Smooth muscle cell (in vitro differentiated cells): Measurements from ENCODE around the gene GNG7. TPM values are rescaled to one million over a fixed set of nuclear protein-coding genes. Genes with fewer than 3 reads are reported as not detected.

Source experiments
- DNase-seq: peaks from one replicate; lab custom pipeline; 2025; ENCODE audit not compliant: unreplicated experiment; lab: John Stamatoyannopoulos, UW
- H2AFZ ChIP-seq: fragments of 200-600 bp; sonication (generic); 2 replicates; pipeline ENCODE4 v1.6.0; 2016; ENCODE audit warnings: antibody characterized with exemption, low read depth, mild to moderate bottlenecking
- H3F3A ChIP-seq: fragments of 200-600 bp; sonication (generic); 2 replicates; pipeline ENCODE4 v1.6.0; 2017; ENCODE audit warnings: antibody characterized with exemption, low read depth
- H3K27ac ChIP-seq: fragments of 200-600 bp; sonication (generic); 2 replicates; pipeline ENCODE4 v1.5.1; 2016; ENCODE audit warnings: low read depth, mild to moderate bottlenecking
- H3K27me3 ChIP-seq: fragments of 200-600 bp; sonication (generic); 2 replicates; pipeline ENCODE4 v1.6.1; 2016; ENCODE audit warnings: low read depth, mild to moderate bottlenecking
- H3K36me3 ChIP-seq: fragments of 200-600 bp; sonication (generic); 2 replicates; pipeline ENCODE4 v1.5.1; 2016; ENCODE audit warnings: low read depth
- H3K4me1 ChIP-seq: fragments of 200-600 bp; sonication (generic); 2 replicates; pipeline ENCODE4 v1.5.1; 2016; ENCODE audit warnings: low read depth
- H3K4me2 ChIP-seq: fragments of 200-600 bp; sonication (generic); 2 replicates; pipeline ENCODE4 v1.6.0; 2016; ENCODE audit warnings: mild to moderate bottlenecking
- H3K4me3 ChIP-seq: fragments of 200-600 bp; sonication (generic); 2 replicates; pipeline ENCODE4 v1.5.1; 2016; ENCODE audit warnings: mild to moderate bottlenecking
- H3K79me2 ChIP-seq: fragments of 200-600 bp; sonication (generic); 2 replicates; pipeline ENCODE4 v1.6.0; 2016; ENCODE audit warnings: low read depth, mild to moderate bottlenecking
- H3K9ac ChIP-seq: fragments of 200-600 bp; sonication (generic); 2 replicates; pipeline ENCODE4 v1.6.0; 2016; ENCODE audit warnings: low read depth
- H3K9me3 ChIP-seq: fragments of 200-600 bp; sonication (generic); replicated peaks from 2 replicates; pipeline ENCODE4 v1.5.1; 2016; ENCODE audit warnings: low read depth
- H4K20me1 ChIP-seq: fragments of 200-600 bp; sonication (generic); 2 replicates; pipeline ENCODE4 v1.6.0; 2016; ENCODE audit warnings: low read depth
- WGBS: methylation state at CpG from one replicate; pipeline ENCODE4 v1.1.7; 2016; ENCODE audit warnings: low lambda C conversion rate; 5-methylcytosine and 5-hydroxymethylcytosine counted together
- polyA plus RNA-seq: library from polyadenylated mRNA; unstranded; fragments of >200 nt; fragmentation: Nextera tagmentation; extraction: Ambion mirVana; gene quantifications from 2 replicates; pipeline ENCODE4 v1.2.1, GENCODE V29; 2016
- total RNA-seq: library from RNA; depleted of rRNA; stranded (reverse); fragments of >200 nt; gene quantifications from 2 replicates; pipeline ENCODE4 v1.2.3, GENCODE V29; 2014
- TF ChIP-seq, protein P1 (sequence below): fragments of 200-600 bp; sonication (generic); IDR thresholded peaks from 2 replicates; pipeline ENCODE4 v1.5.1; 2017; ENCODE audit warnings: borderline replicate concordance, mild to moderate bottlenecking, antibody characterized with exemption; ENCODE audit not compliant: insufficient read depth, poor library complexity, severe bottlenecking

Gene GNG7
- total and polyA plus RNA-seq, 2 experiments from 2014 or later = 1.7 to 2.6 TPM

DNA sequence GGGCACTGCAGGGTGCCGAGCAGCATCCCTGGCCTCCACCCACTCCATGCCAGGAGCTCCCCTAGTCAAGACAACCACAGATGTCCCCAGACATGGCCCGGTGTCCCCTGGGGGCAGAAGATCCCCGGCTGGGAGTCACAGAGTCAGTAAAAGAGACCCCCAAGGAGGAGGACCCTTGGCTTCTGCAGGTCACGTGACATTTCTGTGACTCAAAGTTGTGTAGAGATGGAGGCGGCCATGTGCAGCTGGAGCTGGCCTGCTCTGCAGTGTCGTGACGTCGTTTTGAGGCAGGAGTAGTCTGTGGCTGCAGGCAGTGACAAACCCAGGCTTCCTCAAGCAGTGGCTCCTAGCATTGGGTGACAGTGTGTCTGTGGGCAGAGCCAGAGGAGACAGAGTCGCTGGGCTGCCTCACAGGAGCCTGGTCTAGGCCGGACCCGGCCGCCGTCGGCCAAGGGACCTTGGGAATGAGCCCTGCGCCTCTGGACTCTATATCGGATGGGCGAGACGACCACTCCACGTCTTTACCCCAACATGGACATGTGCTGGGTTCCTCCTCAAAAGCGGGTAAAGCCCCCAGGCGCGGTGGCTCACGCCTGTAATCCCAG is 26.4 kb upstream of the GNG7 start:
- TF ChIP-seq, protein P1, sequence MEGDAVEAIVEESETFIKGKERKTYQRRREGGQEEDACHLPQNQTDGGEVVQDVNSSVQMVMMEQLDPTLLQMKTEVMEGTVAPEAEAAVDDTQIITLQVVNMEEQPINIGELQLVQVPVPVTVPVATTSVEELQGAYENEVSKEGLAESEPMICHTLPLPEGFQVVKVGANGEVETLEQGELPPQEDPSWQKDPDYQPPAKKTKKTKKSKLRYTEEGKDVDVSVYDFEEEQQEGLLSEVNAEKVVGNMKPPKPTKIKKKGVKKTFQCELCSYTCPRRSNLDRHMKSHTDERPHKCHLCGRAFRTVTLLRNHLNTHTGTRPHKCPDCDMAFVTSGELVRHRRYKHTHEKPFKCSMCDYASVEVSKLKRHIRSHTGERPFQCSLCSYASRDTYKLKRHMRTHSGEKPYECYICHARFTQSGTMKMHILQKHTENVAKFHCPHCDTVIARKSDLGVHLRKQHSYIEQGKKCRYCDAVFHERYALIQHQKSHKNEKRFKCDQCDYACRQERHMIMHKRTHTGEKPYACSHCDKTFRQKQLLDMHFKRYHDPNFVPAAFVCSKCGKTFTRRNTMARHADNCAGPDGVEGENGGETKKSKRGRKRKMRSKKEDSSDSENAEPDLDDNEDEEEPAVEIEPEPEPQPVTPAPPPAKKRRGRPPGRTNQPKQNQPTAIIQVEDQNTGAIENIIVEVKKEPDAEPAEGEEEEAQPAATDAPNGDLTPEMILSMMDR = no peak
- Histone ChIP-seq H3K9me3 (no peaks in the 10 kb centered on the region), H3K4me2 (no peak overlapping the region), H3K4me1 (no peaks in the 10 kb centered on the region), H3F3A (no peaks in the 10 kb centered on the region), H3K4me3 (no peak overlapping the region), H3K36me3 (no peaks in the 10 kb centered on the region), H3K27ac (no peak overlapping the region), H4K20me1 (no peaks in the 10 kb centered on the region), H2AFZ (no peak overlapping the region), H3K9ac (no peak overlapping the region), H3K79me2 (no peaks in the 10 kb centered on the region), H3K27me3 (no peaks in the 10 kb centered on the region)
- 94% methylated on average over 19 of the region's 23 CpGs for WGBS
- no peak for DNase-seq

DNA sequence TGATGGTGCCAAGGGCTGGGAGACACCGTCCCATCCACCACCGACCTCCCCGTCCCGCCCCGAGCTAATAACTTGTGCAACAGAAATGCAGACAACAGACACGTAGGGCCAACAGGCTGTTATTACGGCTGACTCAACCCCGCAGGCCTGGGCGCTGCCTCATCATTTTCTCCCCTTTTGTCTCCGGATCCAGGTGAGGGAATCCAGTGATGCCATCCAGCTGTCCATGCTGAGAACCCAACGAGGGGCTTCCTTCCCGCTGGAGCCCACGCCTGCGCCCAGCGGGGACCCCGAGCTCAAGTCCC is 25.1 kb upstream of the GNG7 start:
- H3K27me3 ChIP-seq = no peaks in the 10 kb centered on the region
- TF ChIP-seq, protein P1 = no peak
- no peak overlapping the region for H3K4me2 ChIP-seq
- H2AFZ ChIP-seq = no peak overlapping the region
- H3K36me3 ChIP-seq = no peaks in the 10 kb centered on the region
- WGBS = 75% methylated on average over 16 of the region's 16 CpGs
- H3K79me2 ChIP-seq = no peaks in the 10 kb centered on the region
- no peak overlapping the region for H3K9ac ChIP-seq
- no peak overlapping the region for H3K4me3 ChIP-seq
- no peaks in the 10 kb centered on the region for H3F3A ChIP-seq
- H3K27ac ChIP-seq = peak overlapping the region; percentile 62
- H3K4me1 ChIP-seq = no peaks in the 10 kb centered on the region
- DNase-seq = no peak
- H4K20me1 ChIP-seq = no peaks in the 10 kb centered on the region
- H3K9me3 ChIP-seq = no peaks in the 10 kb centered on the region

DNA sequence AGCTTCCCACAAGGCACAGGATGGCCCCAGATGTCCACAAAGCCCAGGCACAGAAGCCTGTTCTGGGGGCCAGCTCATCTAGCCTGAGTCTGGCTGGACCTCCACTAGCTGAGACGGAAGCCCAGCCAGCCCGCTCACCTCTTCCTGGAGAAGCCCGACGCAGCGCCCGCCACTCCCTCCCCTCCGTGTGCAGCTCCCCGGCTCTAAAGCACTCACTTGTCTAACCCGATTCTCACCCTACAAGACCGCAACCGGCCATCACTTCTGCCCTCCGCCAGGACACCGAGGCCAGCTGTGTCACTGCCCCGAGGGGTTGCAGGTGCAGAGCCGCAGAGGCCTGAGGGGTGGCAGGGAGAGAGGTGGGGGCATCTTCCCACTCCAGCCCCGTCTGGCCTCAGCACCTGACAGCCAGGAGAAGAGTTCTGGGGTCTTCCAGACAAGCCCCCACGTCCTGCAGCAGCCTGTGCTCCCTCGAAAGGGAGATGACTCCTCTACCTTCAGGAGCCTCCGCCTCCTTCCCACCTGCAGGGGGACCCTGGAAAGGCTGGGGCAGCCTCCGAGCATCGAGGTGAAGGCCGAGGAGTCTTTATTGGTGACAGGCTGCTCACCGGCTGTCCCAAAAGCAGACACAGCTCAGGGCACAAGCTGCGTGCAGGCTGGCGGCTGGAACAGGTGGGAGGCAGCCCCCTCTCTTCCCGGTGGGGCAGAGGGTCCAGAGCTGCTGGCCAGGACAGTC is 24.6 kb upstream of the GNG7 start:
- no peaks in the 10 kb centered on the region for H3K27me3 ChIP-seq

More for the DNA sequence above, 24.6 kb upstream of the GNG7 start:
- Histone ChIP-seq H3K9ac (no peak overlapping the region), H3K36me3 (no peaks in the 10 kb centered on the region), H2AFZ (no peak overlapping the region), H3K4me1 (no peaks in the 10 kb centered on the region), H3K79me2 (no peaks in the 10 kb centered on the region), H4K20me1 (no peaks in the 10 kb centered on the region), H3K9me3 (no peaks in the 10 kb centered on the region), H3F3A (no peaks in the 10 kb centered on the region), H3K4me2 (no peak overlapping the region), H3K4me3 (peak overlapping the region; percentile 13), H3K27ac (peak overlapping the region; percentile 62)
- TF ChIP-seq, protein P1 = no peak
- 45% methylated on average over 25 of the region's 26 CpGs for WGBS
- DNase-seq = no peak
